HepG2 (cell line): Measurements from ENCODE around the gene PML. TPM values are rescaled to one million over a fixed set of nuclear protein-coding genes. Genes with fewer than 3 reads are reported as not detected.

Source experiments
- ATAC-seq: fragments of 200-7000 bp; cut with Tn5 transposase; 3 replicates; pipeline ENCODE4 v1.9.1; 2020; ENCODE audit warnings: mild to moderate bottlenecking, moderate library complexity
- BruUV-seq: library from RNA; stranded (reverse); fragments of 400-500 nt; replicated peaks from 2 replicates; lab custom pipeline; 2021; lab: Mats Ljungman, UMichigan
- CTCF ChIA-PET: fragments of 300-600 bp; formaldehyde crosslinking; extraction: SDS; loops from one replicate; lab custom pipeline; 2021; ENCODE audit warnings: low total read pairs, inconsistent platforms, low intra/inter-chr PET ratio; lab: Yijun Ruan, JAX
- POLR2A ChIA-PET: fragments of 350-600 bp; sonication (Branson Sonifier 250); formaldehyde crosslinking; loops from one replicate; lab custom pipeline; 2020; ENCODE audit warnings: antibody characterized with exemption, inconsistent platforms; lab: Yijun Ruan, JAX
- DNase-seq: peaks from one replicate; pipeline ENCODE4 v3.0.0-alpha.2; 2015; ENCODE audit warnings: low spot score
- FAIRE-seq: peaks from 3 replicates; lab custom pipeline; 2011; peaks lifted over from hg19 to GRCh38; lab: Jason Lieb, UNC
- H2AFZ ChIP-seq: one replicate; pipeline ENCODE4 v1.6.1; 2011; ENCODE audit warnings: low read length, inconsistent platforms
- H3K27ac ChIP-seq: fragments of 300-600 bp; 3 replicates; pipeline ENCODE4 v1.8.0; 2011; ENCODE audit warnings: mixed run types, mild to moderate bottlenecking, mixed read lengths, low read length, inconsistent platforms; ENCODE audit not compliant: insufficient read depth; ENCODE audit errors: extremely low read length
- H3K27me3 ChIP-seq, 2 experiments: fragments of 200-600 bp in 1 of 2; 2 replicates in 1 of 2; 3 replicates in 1 of 2; pipeline versions ENCODE4 v1.6.0 to v1.8.0; 2011; ENCODE audit warnings: low read length in 2 of 2, mild to moderate bottlenecking in 2 of 2, moderate library complexity in 2 of 2, inconsistent platforms in 1 of 2; ENCODE audit not compliant: insufficient read depth in 2 of 2, control insufficient read depth in 1 of 2
- H3K36me3 ChIP-seq, 2 experiments: fragments of 200-600 bp in 1 of 2; replicated peaks in 1 of 2; 2 replicates in 1 of 2; 3 replicates in 1 of 2; pipeline versions ENCODE4 v1.5.1 to v1.8.0; 2011; ENCODE audit warnings: low read length in 2 of 2, inconsistent platforms in 1 of 2; ENCODE audit not compliant: insufficient read depth in 2 of 2, control insufficient read depth in 1 of 2
- H3K4me1 ChIP-seq: 2 replicates; pipeline ENCODE4 v1.5.1; 2012; ENCODE audit warnings: low read length, inconsistent platforms; ENCODE audit not compliant: insufficient read depth
- H3K4me2 ChIP-seq: 2 replicates; pipeline ENCODE4 v1.6.0; 2011; ENCODE audit warnings: low read depth, low read length, inconsistent platforms
- H3K4me3 ChIP-seq, 3 experiments: fragments of 200-600 bp in 1 of 3; sonication (generic), shearing (Covaris generic) in 1 of 3; replicated peaks in 1 of 3; 2 replicates each; pipeline ENCODE4 v1.5.1; 2011 to 2016; ENCODE audit warnings: low read length in 3 of 3, inconsistent platforms in 2 of 3, low read depth in 2 of 3, mild to moderate bottlenecking in 2 of 3, control low read depth in 1 of 3, mixed read lengths in 1 of 3; ENCODE audit not compliant: insufficient read depth in 1 of 3
- H3K79me2 ChIP-seq: one replicate; pipeline ENCODE4 v1.6.1; 2011; ENCODE audit warnings: low read length, inconsistent platforms; ENCODE audit not compliant: insufficient read depth
- H3K9ac ChIP-seq: 2 replicates; pipeline ENCODE4 v1.6.0; 2011; ENCODE audit warnings: mild to moderate bottlenecking, low read depth, low read length, inconsistent platforms; ENCODE audit not compliant: insufficient read depth
- H3K9me3 ChIP-seq: 2 replicates; pipeline ENCODE4 v1.5.1; 2012; ENCODE audit warnings: mild to moderate bottlenecking, low read length
- H4K20me1 ChIP-seq: 2 replicates; pipeline ENCODE4 v1.6.0; 2011; ENCODE audit warnings: inconsistent platforms, mild to moderate bottlenecking, low read length, moderate library complexity; ENCODE audit not compliant: insufficient read depth
- ARID2 ChIP-seq: sonication (generic); formaldehyde crosslinking; IDR thresholded peaks from 2 replicates; pipeline ENCODE4 v1.8.1; 2022; ENCODE audit warnings: mild to moderate bottlenecking, missing genetic modification reagents, borderline replicate concordance
- ATF1 ChIP-seq: IDR thresholded peaks from 2 replicates; pipeline ENCODE4 v1.6.1; 2016; ENCODE audit warnings: mild to moderate bottlenecking, control low read depth
- CENPX ChIP-seq: sonication (generic); formaldehyde crosslinking; IDR thresholded peaks from 2 replicates; pipeline ENCODE4 v1.9.0; 2021; ENCODE audit warnings: mild to moderate bottlenecking, missing genetic modification reagents, moderate library complexity
- GTF3A ChIP-seq: sonication (generic); formaldehyde crosslinking; conservative IDR thresholded peaks from 2 replicates; pipeline ENCODE4 v1.4.0; 2020; ENCODE audit warnings: mild to moderate bottlenecking, missing genetic modification reagents
- KLF11 ChIP-seq: IDR thresholded peaks from 2 replicates; pipeline ENCODE4 v1.6.1; 2016; ENCODE audit warnings: missing compliant biosample characterization
- MATR3 ChIP-seq: sonication (generic); formaldehyde crosslinking; IDR thresholded peaks from 2 replicates; pipeline ENCODE4 v1.4.0; 2020; ENCODE audit warnings: missing genetic modification reagents
- MIXL1 ChIP-seq: IDR thresholded peaks from 2 replicates; pipeline ENCODE4 v1.6.1; 2016
- NONO ChIP-seq, 2 experiments: fragments of 450-650 bp in 1 of 2; sonication (generic) in 1 of 2; formaldehyde crosslinking in 1 of 2; IDR thresholded peaks in 1 of 2; conservative IDR thresholded peaks in 1 of 2; 2 replicates each; pipeline versions ENCODE4 v1.6.1 to v1.8.0; 2017 to 2022; ENCODE audit warnings: mild to moderate bottlenecking in 1 of 2, missing genetic modification reagents in 1 of 2, moderate library complexity in 1 of 2
- RARA ChIP-seq: IDR thresholded peaks from 2 replicates; pipeline ENCODE4 v1.6.1; 2016; ENCODE audit warnings: missing genetic modification reagents, missing compliant biosample characterization
- TCF12 ChIP-seq, 2 experiments: fragments of 450-650 bp in 1 of 2; sonication (generic) in 1 of 2; formaldehyde crosslinking in 1 of 2; IDR thresholded peaks; 2 replicates each; pipeline versions ENCODE4 v1.6.1 to v1.8.0; 2017 to 2022; ENCODE audit warnings: antibody characterized with exemption in 1 of 2, mild to moderate bottlenecking in 1 of 2, missing genetic modification reagents in 1 of 2, moderate library complexity in 1 of 2
- ZNF207 ChIP-seq: fragments of 450-650 bp; IDR thresholded peaks from 2 replicates; pipeline ENCODE4 v1.6.1; 2016; ENCODE audit warnings: antibody characterized with exemption, borderline replicate concordance
- ZNF235 ChIP-seq: sonication (generic); formaldehyde crosslinking; IDR thresholded peaks from 2 replicates; pipeline ENCODE4 v1.8.1; 2023; ENCODE audit warnings: mild to moderate bottlenecking, missing genetic modification reagents, borderline replicate concordance
- ZNF3 ChIP-seq: IDR thresholded peaks from 2 replicates; pipeline ENCODE4 v1.7.0; 2017; ENCODE audit warnings: inconsistent platforms
- ZNF772 ChIP-seq: sonication (generic); formaldehyde crosslinking; IDR thresholded peaks from 2 replicates; pipeline ENCODE4 v1.5.0; 2020; ENCODE audit warnings: mild to moderate bottlenecking, missing genetic modification reagents
- WGBS: methylation state at CpG from one replicate; pipeline ENCODE4 v1.1.6; 2017; ENCODE audit warnings: low lambda C conversion rate; 5-methylcytosine and 5-hydroxymethylcytosine counted together
- in situ Hi-C: cut with HindIII; loops from 2 replicates; pipeline ENCODE4 v1.10.0; 2017; ENCODE audit warnings: low pct_unique_long_range_greater_than_20kb; ENCODE audit not compliant: extremely low pct_ligation_motif_present
- intact Hi-C: fragments of 100-400 bp; cut with micrococcal nuclease; formaldehyde crosslinking; loops from one replicate; pipeline ENCODE4 v1.10.0; 2022; ENCODE audit not compliant: unreplicated experiment
- polyA plus RNA-seq, 8 experiments: library from polyadenylated mRNA; depleted of rRNA in 3 of 8; stranded (reverse) in 7 of 8; unstranded in 1 of 8; fragments of >200 nt; fragmentation: Illumina TruSeq in 4 of 8; extraction: Trizol in 4 of 8; gene quantifications; 2 replicates each; pipeline versions ENCODE4 v1.2.1 to v1.2.3, GENCODE V29; 2011 to 2016; ENCODE audit warnings: low read depth in 4 of 8, missing spikeins in 1 of 8, mixed read lengths in 1 of 8; ENCODE audit not compliant: insufficient read depth in 1 of 8
- total RNA-seq, 5 experiments: library from RNA; depleted of rRNA; stranded (reverse); fragments of >200 nt; fragmentation: Illumina TruSeq; extraction: Trizol; gene quantifications; 2 replicates each; pipeline ENCODE4 v1.2.3, GENCODE V29; 2016; ENCODE audit warnings: low read depth in 1 of 5
- TF ChIP-seq, protein P1 (sequence below): sonication (generic); formaldehyde crosslinking; IDR thresholded peaks from 2 replicates; pipeline ENCODE4 v1.5.0; 2020; ENCODE audit warnings: mild to moderate bottlenecking, missing genetic modification reagents
- TF ChIP-seq, protein P2 (sequence below): sonication (generic); formaldehyde crosslinking; IDR thresholded peaks from 2 replicates; pipeline ENCODE4 v1.5.1; 2020; ENCODE audit warnings: mild to moderate bottlenecking, missing genetic modification reagents, moderate library complexity
- TF ChIP-seq, protein P3 (sequence below): sonication (generic); formaldehyde crosslinking; IDR thresholded peaks from 2 replicates; pipeline ENCODE4 v1.8.1; 2023; ENCODE audit warnings: mild to moderate bottlenecking, moderate library complexity, missing genetic modification reagents

Gene PML
- total and polyA plus RNA-seq, 2 of the 13 experiments (the other 11 are each of a cell fraction or from before 2014, with no cell fraction given) = 2.9 to 3.9 TPM

DNA sequence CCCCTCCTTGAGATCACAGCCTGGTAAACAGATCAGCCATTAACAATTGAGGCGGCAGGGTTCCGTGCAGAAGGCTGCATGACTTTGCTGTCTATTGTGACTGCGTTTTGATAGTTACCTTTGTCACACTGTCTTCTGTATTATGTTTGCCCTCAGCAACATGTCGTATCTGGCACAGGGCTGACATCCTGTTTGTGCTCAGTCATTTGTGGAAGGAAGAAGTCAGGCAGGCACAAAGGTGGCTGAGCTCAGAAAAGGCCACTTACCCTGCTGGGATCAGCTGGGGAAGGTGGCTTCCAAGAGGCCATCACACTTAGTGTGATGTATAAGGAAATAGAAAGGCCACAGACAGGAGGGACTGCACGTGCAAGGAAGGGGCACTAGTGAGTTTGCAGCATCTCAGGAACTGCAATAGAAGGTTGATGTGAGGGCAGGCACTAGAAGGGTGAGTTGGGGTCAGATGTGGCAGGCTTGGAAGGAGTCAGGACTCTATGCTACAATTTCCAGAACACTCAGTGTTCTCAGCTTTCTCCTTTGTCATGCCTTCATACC, 13.4 kb downstream of the PML start:
- no TSS peak for BruUV-seq
- intact Hi-C loops (no loop called here), in situ Hi-C loops (no loop called here)
- Histone ChIP-seq H2AFZ (no peak overlapping the region), H4K20me1 (no peaks in the 10 kb centered on the region), H3K9me3 (no peaks in the 10 kb centered on the region), H3K27me3 (no peaks in the 10 kb centered on the region), H3K79me2 (no peaks in the 10 kb centered on the region), H3K36me3 (peaks cover 0 to 22% of the 10 kb centered on the region in 2 experiments; a peak in 2 of 5 replicates), H3K4me2 (no peak overlapping the region), H3K27ac (no peak overlapping the region), H3K4me3 (no peak overlapping the region), H3K4me1 (peaks cover 16% of the 10 kb centered on the region), H3K9ac (no peak overlapping the region)
- no peak for ATAC-seq
- no peak for FAIRE-seq
- TF ChIP-seq ZNF3 (no peak), ATF1 (CRISPR knock-in tag) (no peak), GTF3A (CRISPR knock-in tag) (no peak), KLF11 (CRISPR knock-in tag) (no peak), NONO (IDR thresholded peaks at IDR 0.05) (no peak), NONO (CRISPR knock-in tag; conservative IDR thresholded peaks at IDR 0.05) (no peak), ZNF235 (no peak), CENPX (no peak), ZNF207 (no peak), MATR3 (CRISPR knock-in tag) (no peak), TCF12 (IDR thresholded peaks at IDR 0.05) (no peak), TCF12 (CRISPR knock-in tag; IDR thresholded peaks at IDR 0.05) (no peak), RARA (CRISPR knock-in tag) (no peak), MIXL1 (CRISPR knock-in tag) (no peak), ARID2 (CRISPR knock-in tag) (no peak), ZNF772 (CRISPR knock-in tag) (no peak)
- TF ChIP-seq, protein P1, sequence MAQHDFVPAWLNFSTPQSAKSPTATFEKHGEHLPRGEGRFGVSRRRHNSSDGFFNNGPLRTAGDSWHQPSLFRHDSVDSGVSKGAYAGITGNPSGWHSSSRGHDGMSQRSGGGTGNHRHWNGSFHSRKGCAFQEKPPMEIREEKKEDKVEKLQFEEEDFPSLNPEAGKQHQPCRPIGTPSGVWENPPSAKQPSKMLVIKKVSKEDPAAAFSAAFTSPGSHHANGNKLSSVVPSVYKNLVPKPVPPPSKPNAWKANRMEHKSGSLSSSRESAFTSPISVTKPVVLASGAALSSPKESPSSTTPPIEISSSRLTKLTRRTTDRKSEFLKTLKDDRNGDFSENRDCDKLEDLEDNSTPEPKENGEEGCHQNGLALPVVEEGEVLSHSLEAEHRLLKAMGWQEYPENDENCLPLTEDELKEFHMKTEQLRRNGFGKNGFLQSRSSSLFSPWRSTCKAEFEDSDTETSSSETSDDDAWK (CRISPR knock-in tag) = no peak
- TF ChIP-seq, protein P2, sequence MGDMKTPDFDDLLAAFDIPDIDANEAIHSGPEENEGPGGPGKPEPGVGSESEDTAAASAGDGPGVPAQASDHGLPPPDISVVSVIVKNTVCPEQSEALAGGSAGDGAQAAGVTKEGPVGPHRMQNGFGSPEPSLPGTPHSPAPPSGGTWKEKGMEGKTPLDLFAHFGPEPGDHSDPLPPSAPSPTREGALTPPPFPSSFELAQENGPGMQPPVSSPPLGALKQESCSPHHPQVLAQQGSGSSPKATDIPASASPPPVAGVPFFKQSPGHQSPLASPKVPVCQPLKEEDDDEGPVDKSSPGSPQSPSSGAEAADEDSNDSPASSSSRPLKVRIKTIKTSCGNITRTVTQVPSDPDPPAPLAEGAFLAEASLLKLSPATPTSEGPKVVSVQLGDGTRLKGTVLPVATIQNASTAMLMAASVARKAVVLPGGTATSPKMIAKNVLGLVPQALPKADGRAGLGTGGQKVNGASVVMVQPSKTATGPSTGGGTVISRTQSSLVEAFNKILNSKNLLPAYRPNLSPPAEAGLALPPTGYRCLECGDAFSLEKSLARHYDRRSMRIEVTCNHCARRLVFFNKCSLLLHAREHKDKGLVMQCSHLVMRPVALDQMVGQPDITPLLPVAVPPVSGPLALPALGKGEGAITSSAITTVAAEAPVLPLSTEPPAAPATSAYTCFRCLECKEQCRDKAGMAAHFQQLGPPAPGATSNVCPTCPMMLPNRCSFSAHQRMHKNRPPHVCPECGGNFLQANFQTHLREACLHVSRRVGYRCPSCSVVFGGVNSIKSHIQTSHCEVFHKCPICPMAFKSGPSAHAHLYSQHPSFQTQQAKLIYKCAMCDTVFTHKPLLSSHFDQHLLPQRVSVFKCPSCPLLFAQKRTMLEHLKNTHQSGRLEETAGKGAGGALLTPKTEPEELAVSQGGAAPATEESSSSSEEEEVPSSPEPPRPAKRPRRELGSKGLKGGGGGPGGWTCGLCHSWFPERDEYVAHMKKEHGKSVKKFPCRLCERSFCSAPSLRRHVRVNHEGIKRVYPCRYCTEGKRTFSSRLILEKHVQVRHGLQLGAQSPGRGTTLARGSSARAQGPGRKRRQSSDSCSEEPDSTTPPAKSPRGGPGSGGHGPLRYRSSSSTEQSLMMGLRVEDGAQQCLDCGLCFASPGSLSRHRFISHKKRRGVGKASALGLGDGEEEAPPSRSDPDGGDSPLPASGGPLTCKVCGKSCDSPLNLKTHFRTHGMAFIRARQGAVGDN (CRISPR knock-in tag) = no peak
- TF ChIP-seq, protein P3, sequence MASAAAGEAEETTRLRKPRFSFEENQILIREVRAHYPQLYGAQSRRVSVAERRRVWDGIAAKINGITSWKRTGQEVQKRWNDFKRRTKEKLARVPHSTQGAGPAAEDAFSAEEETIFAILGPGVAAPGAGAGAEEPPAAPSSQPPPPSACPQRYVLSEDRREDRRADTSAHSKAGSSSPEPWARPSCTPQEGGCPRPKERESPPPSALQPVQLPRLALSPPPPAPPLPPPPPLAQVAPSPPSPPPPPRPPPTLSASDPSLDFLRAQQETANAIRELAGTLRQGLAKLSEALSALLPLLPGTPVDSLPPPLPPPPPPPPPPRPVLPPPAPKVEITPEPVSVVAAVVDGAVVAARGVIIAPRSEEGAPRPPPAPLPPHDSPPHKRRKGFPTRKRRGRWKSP (CRISPR knock-in tag) = no peak
- DNase-seq = no peak
- POLR2A ChIA-PET = no interaction called here
- WGBS = 91% methylated on average over 5 of the region's 5 CpGs
- CTCF ChIA-PET = no interaction called here
